Choroid plexus epithelial cell (primary cell): ENCODE results near the gene ARHGAP26.

ENCODE experiments used
- DNase-seq: peaks from one replicate; pipeline ENCODE4 v3.0.0-alpha.2; 2010; ENCODE audit warnings: low read depth
- H3K4me3 ChIP-seq: 2 replicates; pipeline ENCODE4 v1.5.1; 2011; ENCODE audit warnings: low read depth, mild to moderate bottlenecking, control low read depth, low read length, moderate library complexity
- CTCF ChIP-seq: conservative IDR thresholded peaks from 2 replicates; pipeline ENCODE4 v1.5.1; 2011; ENCODE audit warnings: low read depth, mild to moderate bottlenecking, control low read depth, inconsistent platforms, low read length, moderate library complexity

Gene ARHGAP26

DNA sequence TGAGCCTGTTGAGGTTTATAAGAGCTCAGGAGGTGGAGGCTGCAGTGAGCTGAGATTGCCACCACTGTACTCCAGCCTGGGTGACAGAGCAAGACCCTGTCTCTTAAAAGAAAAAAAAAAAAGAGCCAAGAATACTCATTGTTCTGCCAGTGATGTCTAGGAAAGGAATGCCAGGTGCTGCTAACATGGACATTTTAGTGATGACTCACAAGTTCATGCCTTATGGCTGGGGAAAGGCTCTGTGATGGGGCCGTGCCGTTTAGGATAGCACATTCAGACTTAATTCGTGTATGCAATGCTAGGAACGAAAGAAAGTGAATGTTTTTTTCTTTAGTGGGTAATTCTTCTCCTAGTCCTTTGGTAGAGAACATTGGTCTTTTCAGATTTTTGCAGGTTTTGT is 134.2 kb downstream of the ARHGAP26 start:
- no peak for DNase-seq
- H3K4me3 ChIP-seq: no peak overlapping the region
- TF ChIP-seq CTCF: no peak

GRCh38 chr5:142905348-142905747 is 135.2 kb downstream of the ARHGAP26 start:
- DNase-seq: no peak
- no peak overlapping the region for H3K4me3 ChIP-seq
- no peak for TF ChIP-seq CTCF

DNA sequence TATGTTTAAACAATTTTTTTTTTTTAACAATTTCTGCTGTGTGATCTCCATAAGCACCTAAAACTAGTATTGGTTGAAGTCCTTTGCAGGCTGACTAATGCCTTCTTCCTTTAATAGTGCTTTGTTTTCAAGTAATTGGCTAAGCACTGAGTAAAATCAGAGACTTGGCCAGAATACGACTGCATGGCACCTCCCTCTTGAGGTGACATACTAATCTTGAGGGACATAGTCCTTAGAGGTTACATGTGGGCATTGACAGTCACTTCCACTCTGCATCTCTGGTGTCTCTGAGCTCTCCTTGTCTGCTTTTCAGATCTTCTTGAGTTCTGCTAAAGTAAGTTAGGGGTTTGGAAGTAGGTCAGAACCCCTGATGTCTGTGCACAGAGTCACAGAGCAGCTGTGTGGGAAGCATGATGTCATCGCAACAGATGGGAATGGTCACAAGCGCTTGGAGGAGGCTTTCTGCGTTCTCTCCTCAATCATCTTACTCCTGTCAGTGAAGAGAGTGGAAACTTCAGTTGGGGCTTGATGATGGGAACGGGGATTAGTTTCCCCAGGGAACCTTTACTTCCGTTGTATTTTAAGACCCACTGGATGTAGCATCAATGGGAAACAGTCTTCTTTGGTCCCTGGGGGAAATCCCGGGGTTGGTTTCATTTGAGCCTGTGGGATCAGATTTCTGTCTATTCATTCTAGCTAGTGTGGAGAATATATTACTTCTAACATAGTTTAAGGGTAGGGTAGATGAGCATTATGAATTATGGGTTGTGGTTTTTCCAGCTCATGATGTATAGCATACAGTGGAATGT is 136.9 kb downstream of the ARHGAP26 start:
- peak; percentile 52 for DNase-seq
- no peak overlapping the region for H3K4me3 ChIP-seq
- no peak for TF ChIP-seq CTCF

GRCh38 chr5:142908659-142909058 is 138.5 kb downstream of the ARHGAP26 start:
- no peak for DNase-seq
- H3K4me3 ChIP-seq: no peak overlapping the region
- TF ChIP-seq CTCF: no peak

GRCh38 chr5:142910128-142910527 is 140.0 kb downstream of the ARHGAP26 start:
- no peak overlapping the region for H3K4me3 ChIP-seq
- no peak for DNase-seq
- no peak for TF ChIP-seq CTCF

DNA sequence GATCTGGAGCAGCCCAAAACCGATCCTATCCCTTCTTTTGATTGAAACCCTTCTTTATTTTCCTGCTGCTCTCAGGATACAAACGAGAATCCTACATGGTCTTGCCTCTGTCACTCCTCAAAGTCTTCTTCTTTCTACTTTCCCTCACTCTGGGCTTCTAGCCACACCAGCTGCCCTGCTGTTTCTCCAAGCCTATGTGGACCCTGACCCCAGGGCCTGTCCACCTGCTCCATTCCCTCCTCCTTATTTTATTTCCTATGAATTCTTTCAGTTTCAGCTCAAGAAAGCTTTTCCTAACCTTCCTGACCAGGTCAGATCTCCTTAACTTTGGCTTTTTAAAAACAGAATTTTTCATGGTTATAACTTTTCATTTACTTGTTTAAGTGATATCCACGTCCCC is 141.0 kb downstream of the ARHGAP26 start:
- TF ChIP-seq CTCF: no peak

GRCh38 chr5:142911775-142912174 is 141.6 kb downstream of the ARHGAP26 start:
- no peak overlapping the region for H3K4me3 ChIP-seq
- DNase-seq: no peak
- TF ChIP-seq CTCF: no peak

More for the DNA sequence above, 141.0 kb downstream of the ARHGAP26 start:
- DNase-seq: no peak
- H3K4me3 ChIP-seq: no peak overlapping the region
